ENCODE results near the gene LBP. TPM values are rescaled to one million over a fixed set of nuclear protein-coding genes. Genes with fewer than 3 reads are reported as not detected.

The LBP gene, protein sequence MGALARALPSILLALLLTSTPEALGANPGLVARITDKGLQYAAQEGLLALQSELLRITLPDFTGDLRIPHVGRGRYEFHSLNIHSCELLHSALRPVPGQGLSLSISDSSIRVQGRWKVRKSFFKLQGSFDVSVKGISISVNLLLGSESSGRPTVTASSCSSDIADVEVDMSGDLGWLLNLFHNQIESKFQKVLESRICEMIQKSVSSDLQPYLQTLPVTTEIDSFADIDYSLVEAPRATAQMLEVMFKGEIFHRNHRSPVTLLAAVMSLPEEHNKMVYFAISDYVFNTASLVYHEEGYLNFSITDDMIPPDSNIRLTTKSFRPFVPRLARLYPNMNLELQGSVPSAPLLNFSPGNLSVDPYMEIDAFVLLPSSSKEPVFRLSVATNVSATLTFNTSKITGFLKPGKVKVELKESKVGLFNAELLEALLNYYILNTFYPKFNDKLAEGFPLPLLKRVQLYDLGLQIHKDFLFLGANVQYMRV
- 0.35 and 0.52 TPM in 2 replicates for total RNA-seq (2021)
- long read RNA-seq, partial matches to known transcripts, result 0 of 3 reads
- long read RNA-seq, other reads (novel, unspliced or antisense), result 3 of 3 reads

GRCh38 chr20:38346247-38346651 is at the start of gene LBP:
Gene LBP (plus strand): TSS chr20:38346482. CDS start chr20:38346517, 35 bp downstream.
- no CpG with 5 or more reads among the region's 8 CpGs for WGBS (ENCODE audit: extremely low coverage, insufficient read length, low lambda C conversion rate)
- Histone ChIP-seq H3K79me2 (ENCODE audit: insufficient read depth, low read length) (no peaks in the 10 kb centered on the region), H2BK12ac (ENCODE audit: insufficient read length, low read depth, low read length) (no peak within 1 kb of the TSS), H3K9me3 (ENCODE audit: control insufficient read depth, low read depth, low read length) (no peaks in the 10 kb centered on the region), H3K18ac (ENCODE audit: insufficient read length, low read depth, low read length) (no peak within 1 kb of the TSS), H2BK15ac (ENCODE audit: low read depth, low read length) (no peak within 1 kb of the TSS), H3K14ac (ENCODE audit: insufficient read depth, low read length) (no peak within 1 kb of the TSS), H2BK5ac (ENCODE audit: insufficient read length, low read length) (no peak within 1 kb of the TSS), H3K27me3 (ENCODE audit: insufficient read depth, low read length) (no peaks in the 10 kb centered on the region), H4K91ac (ENCODE audit: insufficient read length, low read depth, low read length) (no peak within 1 kb of the TSS), H2BK20ac (ENCODE audit: low read depth, low read length, poor library complexity, severe bottlenecking) (no peak within 1 kb of the TSS), H3K4me1 (ENCODE audit: insufficient read depth, low read length) (peaks cover 2% of the 10 kb centered on the region; the same call in 1 of the 2 replicates), H3K23ac (ENCODE audit: insufficient read length, low read depth, low read length) (no peak within 1 kb of the TSS), H3K4me2 (ENCODE audit: insufficient read depth, insufficient read length, low read length) (no peak within 1 kb of the TSS), H4K8ac (replicated peaks; ENCODE audit: insufficient read length, low read depth, low read length) (no peak within 1 kb of the TSS), H4K20me1 (ENCODE audit: control insufficient read depth, insufficient read depth, insufficient read length) (no peaks in the 10 kb centered on the region), H2AK5ac (ENCODE audit: insufficient read length, low read length) (no peak within 1 kb of the TSS), H2BK120ac (ENCODE audit: low read depth, low read length, poor library complexity, severe bottlenecking) (no peak within 1 kb of the TSS), H3K23me2 (ENCODE audit: insufficient read length, low read depth, low read length, poor library complexity, severe bottlenecking) (no peaks in the 10 kb centered on the region), H2AFZ (ENCODE audit: low read length) (no peak within 1 kb of the TSS), H3K4ac (ENCODE audit: low read depth, low read length) (no peak within 1 kb of the TSS), H3K79me1 (ENCODE audit: insufficient read depth, low read depth, low read length, poor library complexity, severe bottlenecking) (no peaks in the 10 kb centered on the region), H3K27ac (ENCODE audit: insufficient read length, low read depth, low read length) (no peak within 1 kb of the TSS), H3K9ac (ENCODE audit: extremely low read depth, insufficient read length, low read length) (no peak within 1 kb of the TSS), H4K5ac (ENCODE audit: insufficient read length, low read depth, low read length) (no peak within 1 kb of the TSS), H3K56ac (ENCODE audit: insufficient read length, low read depth, low read length) (no peak within 1 kb of the TSS), H3T11ph (ENCODE audit: low read length) (no peak within 1 kb of the TSS)
- Mint-ChIP-seq H3K4me3 (no peak within 1 kb of the TSS), H3K27ac (peak within 1 kb of the TSS in 1 of 3 experiments; percentile 18; a peak in 1 of 7 replicates), H3K4me1 (peaks cover 37 to 42% of the 10 kb centered on the region in 2 experiments), H3K36me3 (ENCODE audit: insufficient read depth in 1 of 3, low read depth in 3 of 3) (no peaks in the 10 kb centered on the region), H3K27me3 (ENCODE audit: low read depth) (no peaks in the 10 kb centered on the region; the same call in 1 of the 2 replicates), H3K9me3 (no peaks in the 10 kb centered on the region)
- DNase-seq, result no peak
- TF ChIP-seq CTCF (conservative IDR thresholded peaks at IDR 0.05), result no peak

All from H9 (cell line).